Stimulated activated CD4-positive, alpha-beta T cell treated with anti-CD3 and anti-CD28 coated beads, Interleukin-12 subunit alpha, Interleukin-12 subunit beta, amount 100 ng/mL, for 4 hours (primary cell): ENCODE measurements around the gene KCNG3.

Experiments
- DNase-seq: peaks from one replicate; pipeline ENCODE4 v3.0.0-alpha.2; 2020

The KCNG3 gene

GRCh38 chr2:42486145-42486906 is 7.5 kb downstream of the KCNG3 start:
- no peak for DNase-seq

- no peak for DNase-seq
Measured at GRCh38 chr2:42480402-42480801, 13.4 kb downstream of the KCNG3 start.

GRCh38 chr2:42474765-42475454 is 18.9 kb downstream of the KCNG3 start:
- no peak for DNase-seq

- DNase-seq = no peak
Measured at GRCh38 chr2:42470706-42471105, 23.1 kb downstream of the KCNG3 start.

- no peak for DNase-seq
Measured at GRCh38 chr2:42464631-42465030, 29.2 kb downstream of the KCNG3 start.

- DNase-seq = no peak
Measured at GRCh38 chr2:42463570-42463969, 30.2 kb downstream of the KCNG3 start.

GRCh38 chr2:42459296-42459695 is 34.5 kb downstream of the KCNG3 start:
- DNase-seq = no peak

- no peak for DNase-seq
Measured at GRCh38 chr2:42458396-42458795, 35.4 kb downstream of the KCNG3 start.

GRCh38 chr2:42457011-42457410 is 36.8 kb downstream of the KCNG3 start:
- no peak for DNase-seq

GRCh38 chr2:42456126-42456839 is 37.5 kb downstream of the KCNG3 start:
- DNase-seq = no peak

GRCh38 chr2:42452545-42452944 is 41.2 kb downstream of the KCNG3 start:
- no peak for DNase-seq

GRCh38 chr2:42450136-42450535 is 43.6 kb downstream of the KCNG3 start:
- no peak for DNase-seq

- no peak for DNase-seq
Measured at GRCh38 chr2:42449163-42450087, 44.4 kb downstream of the KCNG3 start.

GRCh38 chr2:42448163-42448562 is 45.6 kb downstream of the KCNG3 start:
- no peak for DNase-seq

GRCh38 chr2:42446503-42447271 is 47.1 kb downstream of the KCNG3 start:
- DNase-seq = no peak

- no peak for DNase-seq
Measured at GRCh38 chr2:42443718-42444399, 49.9 kb downstream of the KCNG3 start.

GRCh38 chr2:42442774-42443173 is 51.0 kb downstream of the KCNG3 start:
- no peak for DNase-seq

GRCh38 chr2:42438685-42439084 is 55.1 kb downstream of the KCNG3 start:
- DNase-seq = no peak

- no peak for DNase-seq
Measured at GRCh38 chr2:42436370-42436769, 57.4 kb downstream of the KCNG3 start.

- DNase-seq = no peak
Measured at GRCh38 chr2:42435628-42436027, 58.2 kb downstream of the KCNG3 start.

- no peak for DNase-seq
Measured at GRCh38 chr2:42430188-42430587, 63.6 kb downstream of the KCNG3 start.
